GM19372 (cell line): ENCODE measurements around the gene PBRM1.
"Not testable (repeated sequence)": the region's sequence is repeated elsewhere in the genome, so short reads cannot be mapped to it uniquely, and the experiment has no call there.

ENCODE experiments used
- ATAC-seq: cut with Tn5 transposase; IDR thresholded peaks from one replicate; pipeline ENCODE4 v1.9.1; 2021; ENCODE audit warnings: mild to moderate bottlenecking, low read depth, moderate library complexity; ENCODE audit not compliant: unreplicated experiment

PBRM1 gene

GRCh38 chr3:52527732-52528585 is 157.8 kb downstream of the PBRM1 start:
- ATAC-seq = no peak

- no peak for ATAC-seq
Observed at GRCh38 chr3:52527039-52527731, 158.5 kb downstream of the PBRM1 start.

DNA sequence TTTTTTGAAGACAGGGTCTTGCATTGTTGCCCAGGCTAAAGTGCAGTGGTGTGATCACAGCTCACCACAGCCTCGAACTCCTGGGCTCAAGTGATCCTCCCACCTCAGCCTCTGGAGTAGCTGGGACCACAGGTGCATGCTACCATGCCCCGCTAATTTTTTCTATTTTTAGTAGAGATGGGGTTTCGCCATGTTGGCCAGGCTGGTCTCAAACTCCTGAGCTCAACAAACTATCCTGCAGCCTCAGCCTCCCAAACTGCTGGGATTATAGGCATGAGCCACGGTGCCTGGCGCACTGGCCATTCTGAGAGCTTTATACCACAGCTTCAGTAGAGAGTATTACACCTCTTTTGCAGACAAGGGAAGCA is 159.1 kb downstream of the PBRM1 start:
- not testable (repeated sequence) for ATAC-seq

DNA sequence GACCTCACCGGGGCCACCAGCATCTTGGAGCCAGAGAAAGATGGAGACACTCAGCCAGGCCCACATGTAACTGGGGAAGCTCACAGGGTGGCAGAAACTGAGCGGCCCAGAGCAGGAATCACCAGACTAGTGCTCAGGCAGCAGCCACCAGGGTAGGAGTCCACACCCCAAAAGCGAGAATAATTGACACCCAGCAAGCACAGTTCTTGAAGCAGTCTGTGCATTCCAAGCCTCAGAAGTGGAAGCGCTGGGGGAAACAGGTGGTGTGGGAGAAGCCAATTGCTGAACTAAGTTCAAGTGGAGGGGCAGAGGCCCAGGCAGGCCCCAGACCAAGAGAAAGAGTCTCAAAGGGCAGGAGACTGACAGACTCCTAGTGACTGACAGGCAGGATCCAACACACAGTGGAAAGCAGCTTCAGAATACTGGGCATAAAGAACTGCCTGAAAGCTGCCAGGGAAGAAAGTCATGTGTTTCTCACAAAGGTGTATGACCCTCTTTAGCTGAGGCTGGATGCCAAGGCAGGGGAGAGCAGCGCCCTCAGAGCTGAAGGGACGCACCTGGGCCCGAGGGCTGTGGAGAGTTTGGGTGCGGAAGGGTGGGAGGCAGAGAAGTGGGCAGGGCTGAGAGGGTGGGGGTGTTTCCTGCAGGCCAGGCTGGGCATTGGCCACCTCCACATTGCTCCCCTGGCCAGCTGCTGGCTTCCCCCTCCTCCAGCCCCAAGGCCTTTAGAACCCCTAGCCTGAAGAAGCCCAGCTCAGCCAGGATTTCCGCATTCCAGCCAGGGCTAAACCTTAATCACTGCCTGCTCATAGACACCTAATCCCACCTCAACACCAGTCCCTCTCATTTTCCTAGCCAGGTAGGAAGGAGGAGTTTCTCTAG is 159.8 kb downstream of the PBRM1 start:
- ATAC-seq = no peak

DNA sequence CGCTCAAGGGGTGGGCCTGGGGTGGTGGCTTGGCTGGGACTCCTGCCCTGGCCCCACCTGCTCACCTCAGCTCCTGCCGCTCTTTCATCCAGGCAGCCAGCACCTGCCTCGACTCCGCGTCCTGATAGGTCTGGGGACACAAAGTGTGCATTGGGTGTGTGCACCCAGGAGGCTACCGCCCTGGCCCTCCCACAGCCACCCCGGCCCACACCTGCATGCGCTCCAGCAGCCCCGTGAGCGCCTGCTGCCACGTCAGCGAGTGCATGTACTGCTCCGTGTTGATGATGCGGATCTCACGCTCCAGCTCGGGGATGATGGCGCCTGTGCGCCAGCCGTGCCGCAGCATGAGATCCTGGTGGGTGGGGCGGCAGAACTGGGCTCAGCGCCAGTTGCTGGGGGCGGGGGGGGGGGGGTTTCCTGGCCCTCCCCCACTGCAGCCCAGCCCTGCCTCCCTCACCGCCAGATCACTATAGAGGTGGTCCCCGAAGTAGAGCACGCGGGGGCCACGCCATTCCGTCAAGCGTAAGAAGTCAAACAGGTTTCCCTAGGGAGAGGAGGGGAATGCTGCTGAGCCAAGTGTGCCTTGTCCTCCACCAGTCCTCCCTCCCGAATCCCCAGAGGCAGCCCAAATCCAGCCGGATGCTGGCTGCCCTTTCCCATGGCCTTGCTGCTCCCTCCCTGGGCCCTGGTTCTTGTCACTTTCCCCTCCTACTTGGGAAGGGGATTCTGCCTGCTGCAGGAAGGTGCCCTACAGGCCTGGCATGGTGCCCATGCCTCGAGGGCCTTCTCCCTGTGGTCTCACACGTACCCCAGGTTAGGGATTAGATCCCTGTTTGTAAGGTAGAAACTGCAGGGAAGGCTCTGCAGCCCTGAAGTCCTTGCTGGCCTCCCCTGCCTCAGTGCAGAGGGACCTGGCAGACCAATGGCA is 160.7 kb downstream of the PBRM1 start:
- ATAC-seq = no peak

GRCh38 chr3:52524258-52524751 is 161.4 kb downstream of the PBRM1 start:
- no peak for ATAC-seq

DNA sequence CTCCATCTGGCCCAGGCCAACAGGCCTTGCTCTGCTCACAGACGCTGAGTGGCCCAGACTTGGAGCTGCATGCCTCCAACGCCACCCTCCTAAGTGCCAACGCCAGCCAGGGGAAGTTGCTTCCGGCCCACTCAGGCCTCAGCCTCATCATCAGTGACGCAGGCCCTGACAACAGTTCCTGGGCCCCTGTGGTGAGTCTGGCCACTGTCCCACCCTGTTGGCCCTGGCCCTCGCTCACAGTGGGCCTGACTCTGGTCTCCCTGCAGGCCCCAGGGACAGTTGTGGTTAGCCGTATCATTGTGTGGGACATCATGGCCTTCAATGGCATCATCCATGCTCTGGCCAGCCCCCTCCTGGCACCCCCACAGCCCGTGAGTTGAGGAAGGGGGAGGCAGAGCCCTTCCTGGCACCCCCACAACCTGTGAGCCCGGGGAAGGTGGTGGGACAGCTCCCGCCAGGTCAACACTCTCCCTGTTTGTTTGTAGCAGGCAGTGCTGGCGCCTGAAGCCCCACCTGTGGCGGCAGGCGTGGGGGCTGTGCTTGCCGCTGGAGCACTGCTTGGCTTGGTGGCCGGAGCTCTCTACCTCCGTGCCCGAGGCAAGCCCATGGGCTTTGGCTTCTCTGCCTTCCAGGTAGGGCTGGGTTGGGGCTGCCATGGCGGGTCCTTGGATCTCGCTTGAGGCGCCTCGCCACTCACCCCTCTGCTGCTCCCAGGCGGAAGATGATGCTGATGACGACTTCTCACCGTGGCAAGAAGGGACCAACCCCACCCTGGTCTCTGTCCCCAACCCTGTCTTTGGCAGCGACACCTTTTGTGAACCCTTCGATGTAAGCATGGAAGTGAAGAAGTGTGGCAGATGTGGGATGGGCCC is 162.1 kb downstream of the PBRM1 start:
- ATAC-seq = no peak

GRCh38 chr3:52522651-52523251 is 163.0 kb downstream of the PBRM1 start:
- ATAC-seq = no peak

- no peak for ATAC-seq
Observed at GRCh38 chr3:52521881-52522650, 163.6 kb downstream of the PBRM1 start.

- ATAC-seq = no peak
Observed at GRCh38 chr3:52521488-52521824, 164.3 kb downstream of the PBRM1 start.

- no peak for ATAC-seq
Observed at GRCh38 chr3:52520716-52521487, 164.8 kb downstream of the PBRM1 start.

DNA sequence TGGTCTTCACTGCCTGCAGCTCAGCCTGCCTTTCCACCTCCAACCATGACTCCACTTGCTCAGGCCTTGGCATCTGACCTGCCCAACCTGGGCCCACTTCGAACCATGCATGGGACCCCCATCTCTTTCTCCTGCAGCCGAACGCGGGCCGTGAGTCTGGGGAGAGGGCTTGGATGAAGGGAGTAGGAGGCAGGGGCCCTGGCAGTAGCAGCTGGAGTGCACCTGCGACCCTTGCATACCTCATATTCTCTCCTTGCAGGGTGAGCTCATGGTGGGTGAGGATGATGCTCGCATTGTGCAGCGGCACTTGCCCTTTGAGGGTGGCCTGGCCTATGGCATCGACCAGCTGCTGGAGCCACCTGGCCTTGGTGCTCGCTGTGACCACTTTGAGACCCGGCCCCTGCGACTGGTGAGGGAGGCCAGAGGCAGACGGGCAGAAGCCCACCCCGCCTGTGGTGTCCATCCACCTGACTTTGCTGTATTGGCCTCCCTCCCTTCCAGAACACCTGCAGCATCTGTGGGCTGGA is 165.5 kb downstream of the PBRM1 start:
- no peak for ATAC-seq

DNA sequence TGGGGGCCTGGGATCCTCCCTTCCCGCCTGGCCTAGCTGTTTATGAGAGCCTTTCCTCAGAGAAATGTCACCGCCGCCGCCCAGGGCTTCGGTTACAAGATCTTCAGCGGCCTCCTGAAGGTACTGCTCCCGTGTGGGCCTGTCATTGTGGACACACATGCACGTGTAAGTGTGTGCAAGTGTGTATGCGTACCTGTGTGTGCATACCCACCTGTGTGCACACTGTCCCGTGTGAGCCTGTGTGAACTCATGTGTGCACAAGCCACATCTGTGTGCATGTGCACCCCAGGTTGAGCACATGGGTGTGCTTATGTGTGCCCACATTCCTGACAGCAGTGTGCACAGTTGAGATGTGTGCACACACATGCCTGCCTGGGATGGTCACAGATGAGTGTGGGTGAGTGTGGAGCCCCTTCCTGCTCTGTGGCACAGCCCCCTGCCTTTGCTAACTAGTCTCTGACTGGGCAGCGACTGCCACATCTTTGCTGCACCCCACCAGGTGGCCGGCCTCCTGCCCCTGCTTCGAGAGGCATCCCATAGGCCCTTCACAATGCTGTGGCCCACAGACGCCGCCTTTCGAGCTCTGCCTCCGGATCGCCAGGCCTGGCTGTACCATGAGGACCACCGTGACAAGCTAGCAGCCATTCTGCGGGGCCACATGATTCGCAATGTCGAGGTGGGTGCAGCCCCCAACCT is 166.1 kb downstream of the PBRM1 start:
- ATAC-seq = no peak

- ATAC-seq = no peak
Observed at GRCh38 chr3:52518723-52519444, 166.8 kb downstream of the PBRM1 start.
